Measurements from ENCODE around the gene ZNF593OS. TPM values are rescaled to one million over a fixed set of nuclear protein-coding genes. Genes with fewer than 3 reads are reported as not detected.

Gene ZNF593OS
- total RNA-seq, result not detected in 2 replicates

DNA sequence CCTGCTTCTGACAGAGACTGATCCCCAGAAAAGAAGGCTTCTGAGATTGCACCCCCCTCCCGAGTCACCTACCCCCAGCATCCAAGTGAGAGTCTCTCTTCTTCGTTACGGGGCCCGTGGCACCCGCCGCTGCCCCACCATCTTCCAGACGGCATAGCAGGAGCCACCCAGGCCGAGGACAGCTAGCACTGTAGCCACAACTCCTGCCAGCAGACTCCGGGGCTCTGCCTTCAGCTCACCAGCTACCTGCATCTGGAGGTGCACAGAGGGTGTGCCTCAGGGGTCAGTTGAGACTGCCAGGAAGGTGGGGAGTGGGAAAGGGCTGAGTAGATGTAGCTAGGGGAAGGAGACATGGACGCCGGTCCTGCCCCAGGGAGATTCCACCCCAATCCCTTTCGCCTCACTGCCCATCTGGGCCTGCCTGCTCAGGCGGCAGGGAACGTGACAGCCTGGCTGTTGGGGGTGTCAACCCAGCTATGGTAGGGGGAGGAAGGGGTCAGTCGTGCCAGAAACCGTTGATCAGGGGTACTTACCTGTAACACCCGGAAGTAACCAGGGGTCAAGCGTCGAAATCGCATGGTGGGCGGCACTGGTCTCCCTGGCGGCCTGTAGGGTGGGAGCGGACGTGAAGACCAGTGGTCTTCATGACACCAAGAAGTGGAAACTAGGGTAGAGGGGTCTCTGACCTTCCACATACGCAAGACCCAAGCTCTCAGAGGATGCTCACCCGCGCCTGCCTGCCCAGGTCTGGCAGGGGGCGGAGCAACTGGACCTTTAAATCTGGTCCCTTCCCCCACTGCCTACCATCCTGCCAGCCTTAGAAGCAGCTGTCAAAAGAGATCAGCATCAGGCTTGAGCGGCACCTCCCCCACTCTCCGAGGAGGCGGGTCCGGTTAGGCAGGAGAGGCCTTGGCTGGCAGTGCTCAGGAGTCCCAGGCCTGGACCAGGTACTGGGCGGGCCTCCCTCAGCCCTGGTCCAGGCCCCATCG is at the start of gene ZNF593OS:
Gene ZNF593OS, minus strand, starts transcription at position 749 of the 989 bp plus-strand sequence. Its CDS starts 171 bp downstream, at position 578.

DNA sequence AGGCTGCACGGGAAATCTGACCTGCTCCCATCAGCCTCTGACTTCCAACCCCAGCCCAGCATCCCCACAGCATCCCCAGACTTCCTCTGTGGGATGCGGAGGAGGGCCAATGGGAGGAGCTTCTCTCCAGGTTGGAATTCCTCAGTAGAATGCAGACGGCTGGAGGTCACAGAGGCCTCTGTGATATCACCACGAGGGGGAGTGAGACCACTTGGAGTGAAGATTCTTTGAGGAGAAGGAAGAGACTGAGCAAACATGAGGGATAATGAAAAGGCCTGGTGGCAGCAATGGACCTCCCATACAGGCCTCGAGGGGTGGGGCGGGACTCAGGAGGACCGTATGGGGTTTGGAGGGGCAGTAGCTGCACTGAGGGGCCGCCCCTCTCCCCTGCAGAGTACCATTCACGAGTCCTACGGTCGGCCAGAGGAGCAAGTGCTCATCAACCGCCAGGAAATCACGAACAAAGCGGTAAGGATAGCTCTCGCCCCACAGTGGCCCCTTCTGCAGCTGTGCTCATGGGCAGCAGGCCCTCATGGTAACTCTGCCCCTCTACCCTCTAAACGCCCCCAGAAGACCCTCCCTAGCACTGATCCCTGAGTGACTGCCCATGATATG is 18.8 kb upstream of the ZNF593OS start, which contains the start of gene CATSPER4:
Gene CATSPER4, plus strand, starts transcription at position 230 of the 615 bp plus-strand sequence. Its CDS starts 26 bp downstream, at position 256.

DNA sequence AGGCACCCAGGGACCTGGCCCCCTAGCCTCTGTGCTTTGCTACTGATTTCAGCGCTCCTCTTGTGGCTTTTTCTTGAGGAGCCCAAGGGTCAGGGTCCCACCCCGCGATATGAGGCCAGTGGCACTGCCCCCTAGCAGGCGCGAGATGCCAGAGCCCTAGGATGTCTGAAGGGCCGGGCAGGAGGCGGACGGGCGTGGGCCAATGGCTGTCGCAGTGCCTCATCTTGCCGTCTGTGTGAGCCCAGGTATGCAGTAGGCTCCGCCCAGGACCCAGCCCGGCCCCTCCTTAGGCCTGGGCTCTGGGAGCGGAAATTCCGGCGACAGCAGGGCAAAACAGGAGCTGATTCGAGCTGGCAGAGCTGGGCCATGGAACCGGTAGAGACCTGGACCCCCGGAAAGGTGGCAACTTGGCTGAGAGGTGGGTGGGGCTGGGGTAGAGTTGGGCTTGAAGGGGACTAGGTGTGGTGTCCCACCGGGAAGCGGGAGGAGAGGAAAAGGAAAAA is 5.6 kb upstream of the ZNF593OS start, which contains the start of gene CNKSR1:
Gene CNKSR1, plus strand, starts transcription at position 310 of the 503 bp plus-strand sequence. Its CDS starts 57 bp downstream, at position 367.

DNA sequence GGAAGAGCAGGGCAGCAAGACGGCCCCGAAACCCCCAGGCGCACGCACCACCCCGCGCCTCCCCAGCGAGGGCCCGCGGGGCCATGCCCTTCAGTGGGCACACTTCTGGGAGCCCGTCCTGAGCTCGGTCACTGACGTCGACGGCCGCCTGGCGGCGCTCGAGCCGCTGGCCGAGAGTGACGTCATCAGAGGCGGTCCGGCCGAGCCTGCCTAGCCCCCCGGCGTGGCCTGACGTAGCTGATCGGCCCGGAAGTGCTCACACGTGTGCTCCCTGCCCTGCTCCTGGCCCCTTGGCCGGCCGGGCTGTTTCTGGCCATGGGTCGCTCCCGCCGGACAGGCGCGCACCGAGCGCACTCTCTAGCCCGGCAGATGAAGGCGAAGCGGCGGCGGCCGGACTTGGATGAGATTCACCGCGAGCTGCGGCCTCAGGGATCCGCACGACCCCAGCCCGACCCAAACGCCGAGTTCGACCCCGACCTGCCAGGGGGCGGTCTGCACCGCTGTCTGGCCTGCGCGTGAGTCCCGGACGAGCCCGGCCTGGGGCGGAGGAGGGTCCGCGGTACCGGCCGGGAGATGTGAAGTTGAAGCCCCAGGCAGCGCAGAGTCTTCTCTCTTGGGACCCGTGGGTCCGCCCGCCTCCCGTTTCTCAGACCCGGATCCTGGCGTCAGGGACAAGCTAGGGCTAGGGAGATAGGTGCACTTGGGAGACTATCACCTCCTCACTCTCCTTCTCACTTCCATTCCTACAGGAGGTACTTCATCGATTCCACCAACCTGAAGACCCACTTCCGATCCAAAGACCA is 1.8 kb downstream of the ZNF593OS start, which contains the start of gene ZNF593:
Gene ZNF593, plus strand, starts transcription at position 240 of the 803 bp plus-strand sequence. Its CDS starts 76 bp downstream, at position 316.

DNA sequence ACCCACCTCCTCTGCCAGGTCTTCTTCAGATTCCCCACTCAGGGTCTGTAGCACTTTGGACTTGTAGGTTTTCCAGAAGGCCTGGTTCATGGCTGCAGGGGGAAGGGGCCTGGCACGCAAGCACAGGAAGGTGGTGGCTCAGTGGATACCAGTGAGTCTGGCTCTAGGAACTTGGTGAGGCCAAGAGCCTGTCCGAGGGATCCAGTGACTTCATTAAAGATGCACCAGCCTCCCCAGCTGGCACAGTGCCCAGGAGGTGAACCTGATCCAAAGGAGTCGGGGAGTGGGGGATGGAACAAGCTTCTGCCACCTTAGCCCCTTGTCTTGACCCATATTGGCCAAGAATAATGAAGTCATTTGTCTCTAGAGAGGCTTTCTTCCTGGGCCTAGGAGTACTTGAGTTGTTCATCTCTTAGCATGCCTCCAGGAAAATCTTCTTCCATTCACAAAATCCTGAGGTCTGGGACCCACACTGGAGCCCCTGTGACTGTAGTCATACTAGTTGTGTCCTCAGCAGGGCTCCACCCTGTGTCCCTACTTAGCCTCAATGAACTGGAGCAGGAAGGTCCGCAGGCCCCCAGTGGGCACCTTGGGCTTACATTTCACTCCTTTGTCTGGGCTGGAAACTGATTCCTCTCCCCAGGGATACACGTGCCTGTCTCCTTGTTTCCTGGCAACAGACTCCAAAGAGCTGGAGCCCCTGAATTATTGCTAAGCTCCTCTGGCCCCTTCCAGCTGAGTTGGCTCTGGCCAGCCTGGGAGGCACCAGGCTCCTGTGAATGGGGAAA is 3.0 kb downstream of the ZNF593OS start, which contains the start of gene C1orf232:
Gene C1orf232, minus strand, starts transcription at position 554 of the 788 bp plus-strand sequence. Its CDS starts 464 bp downstream, at position 90.

DNA sequence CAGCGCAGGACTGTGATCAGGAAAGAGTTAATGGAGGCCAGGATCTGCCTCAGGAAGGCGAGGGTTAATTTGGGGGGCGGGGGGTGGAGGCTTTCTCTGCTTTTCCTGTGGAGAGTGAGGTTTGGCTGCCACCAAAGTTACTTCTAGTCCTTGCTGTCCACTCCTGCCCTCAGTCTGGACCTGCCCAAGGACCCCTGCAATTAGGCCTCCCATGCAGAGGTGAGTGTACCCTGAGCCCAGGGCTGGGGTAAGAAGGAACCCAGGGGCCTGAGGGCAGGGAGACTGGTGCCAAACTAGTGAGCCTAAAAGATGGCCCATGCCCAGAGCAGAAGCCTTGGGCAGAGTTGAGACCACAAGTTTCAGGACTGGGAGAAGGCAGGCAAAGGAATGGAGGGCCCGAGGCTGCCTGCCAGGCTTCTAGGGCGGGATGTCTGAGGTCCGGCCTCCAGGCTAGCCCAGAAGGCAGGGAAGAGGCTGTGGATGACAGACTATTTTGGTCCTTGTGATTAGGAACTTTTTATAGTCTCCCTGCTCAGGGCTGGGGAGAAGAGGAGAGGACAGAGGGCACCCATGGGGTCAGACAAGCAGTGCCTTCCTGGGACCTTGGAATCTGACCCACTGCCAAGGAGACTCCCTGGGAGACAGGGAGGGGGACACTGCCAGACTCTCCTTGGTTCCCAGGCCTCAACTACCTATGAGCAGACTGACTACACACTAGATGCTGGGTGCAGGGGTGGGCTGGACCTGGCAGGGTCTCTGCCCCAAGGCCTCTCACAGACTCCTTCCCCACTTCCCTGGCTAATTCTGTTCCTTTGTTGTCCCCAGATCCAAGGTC is 12.5 kb downstream of the ZNF593OS start, which contains the start of gene FAM110D:
Gene FAM110D, plus strand, starts transcription at position 172 of the 835 bp plus-strand sequence. CDS start 2,213 bp downstream, outside the sequence.

Other genes starting within 250 kb of the ZNF593OS start
- gene PAFAH2, start 173.8 kb downstream of the ZNF593OS start, total RNA-seq, result 5.3 and 5.6 TPM in 2 replicates
- under 0.01 and 0.10 TPM in 2 replicates for gene EXTL1, start 150.1 kb downstream of the ZNF593OS start, total RNA-seq
- gene SLC30A2, start 125.7 kb downstream of the ZNF593OS start, total RNA-seq, result not detected in 2 replicates
- gene TRIM63, start 104.2 kb downstream of the ZNF593OS start, total RNA-seq, result not detected in 2 replicates
- gene PDIK1L, start 60.0 kb downstream of the ZNF593OS start, total RNA-seq, result 5.6 and 7.9 TPM in 2 replicates
- gene FAM110D, start 12.8 kb downstream of the ZNF593OS start, total RNA-seq, result 3.4 and 5.6 TPM in 2 replicates
- not detected in 2 replicates for gene C1orf232, start 2.9 kb downstream of the ZNF593OS start, total RNA-seq
- 25.5 and 26.8 TPM in 2 replicates for gene ZNF593, start 1.9 kb downstream of the ZNF593OS start, total RNA-seq
- not detected in 2 replicates for gene CNKSR1, start 5.7 kb upstream of the ZNF593OS start, total RNA-seq
- gene CATSPER4, start 18.8 kb upstream of the ZNF593OS start, total RNA-seq, result not detected in 2 replicates
- gene CEP85, start 62.4 kb upstream of the ZNF593OS start, total RNA-seq, result 8.8 and 12.2 TPM in 2 replicates
- gene SH3BGRL3, start 108.3 kb upstream of the ZNF593OS start, total RNA-seq, result 33.0 and 33.7 TPM in 2 replicates
- 2.0 and 3.6 TPM in 2 replicates for gene UBXN11, start 134.8 kb upstream of the ZNF593OS start, total RNA-seq
- gene CD52, start 146.1 kb upstream of the ZNF593OS start, total RNA-seq, result not detected in 2 replicates
- gene CRYBG2, start 182.3 kb upstream of the ZNF593OS start, total RNA-seq, result not detected in 2 replicates
- gene ZNF683, start 200.9 kb upstream of the ZNF593OS start, total RNA-seq, result not detected in 2 replicates
- not detected in 2 replicates for gene LIN28A, start 239.0 kb upstream of the ZNF593OS start, total RNA-seq